Gastrocnemius medialis (tissue), 4 donors: ENCODE measurements around the gene OR2V2.
"Not testable (repeated sequence)": the region's sequence is repeated elsewhere in the genome, so short reads cannot be mapped to it uniquely, and the experiment has no call there.

Experiments
- POLR2A ChIP-seq, 2 donors: fragments of 450-650 bp; IDR thresholded peaks; one replicate each; pipeline ENCODE4 v1.6.1; 2017; ENCODE audit warnings: antibody characterized with exemption in 2 of 2, mild to moderate bottlenecking in 2 of 2, moderate library complexity in 2 of 2
- TF ChIP-seq, protein P1 (sequence below), 5 experiments: fragments of 450-650 bp in 3 of 5; fragments of 200-600 bp in 2 of 5; sonication (generic) in 2 of 5; IDR thresholded peaks in 4 of 5; conservative IDR thresholded peaks in 1 of 5; 1 replicate in 4 of 5; 2 replicates in 1 of 5; pipeline ENCODE4 v1.5.1; 2016 to 2019; ENCODE audit warnings: antibody characterized with exemption in 5 of 5, mild to moderate bottlenecking in 3 of 5, moderate library complexity in 3 of 5

DNA sequence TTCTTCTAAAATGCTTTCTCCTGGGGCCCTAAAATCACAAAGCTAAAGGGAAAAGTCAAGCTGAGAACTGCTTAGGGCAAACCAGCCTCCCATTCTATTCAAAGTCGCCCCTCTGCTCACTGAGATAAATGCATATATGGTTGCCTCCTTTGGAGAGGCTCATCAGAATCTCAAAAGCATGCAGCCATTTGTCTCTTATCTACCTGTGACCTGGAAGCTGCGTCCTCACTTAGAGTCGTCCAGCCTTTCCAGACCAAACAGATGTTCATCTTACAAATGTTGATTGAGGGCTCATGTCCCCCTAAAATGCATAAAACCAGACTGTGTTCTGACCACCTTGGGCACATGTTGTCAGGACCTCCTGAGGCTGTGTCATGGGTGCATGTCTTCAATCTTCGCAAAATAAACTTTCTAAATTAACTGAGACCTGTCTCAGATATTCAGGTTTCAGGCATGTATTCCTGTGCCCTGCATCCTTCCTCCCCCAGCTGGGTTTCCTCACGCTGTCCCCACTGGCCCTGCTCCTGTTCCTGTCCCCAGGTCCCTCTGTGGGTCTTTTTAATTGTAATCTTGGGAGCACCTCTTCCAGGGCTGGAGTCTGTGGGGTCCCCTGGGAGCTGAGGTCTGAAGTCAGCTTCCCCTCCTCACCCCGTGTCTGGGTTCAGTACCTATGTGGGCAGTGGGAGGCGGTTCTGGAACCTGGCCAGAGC, at the start of gene OR2V2:
- TF ChIP-seq, protein P1, sequence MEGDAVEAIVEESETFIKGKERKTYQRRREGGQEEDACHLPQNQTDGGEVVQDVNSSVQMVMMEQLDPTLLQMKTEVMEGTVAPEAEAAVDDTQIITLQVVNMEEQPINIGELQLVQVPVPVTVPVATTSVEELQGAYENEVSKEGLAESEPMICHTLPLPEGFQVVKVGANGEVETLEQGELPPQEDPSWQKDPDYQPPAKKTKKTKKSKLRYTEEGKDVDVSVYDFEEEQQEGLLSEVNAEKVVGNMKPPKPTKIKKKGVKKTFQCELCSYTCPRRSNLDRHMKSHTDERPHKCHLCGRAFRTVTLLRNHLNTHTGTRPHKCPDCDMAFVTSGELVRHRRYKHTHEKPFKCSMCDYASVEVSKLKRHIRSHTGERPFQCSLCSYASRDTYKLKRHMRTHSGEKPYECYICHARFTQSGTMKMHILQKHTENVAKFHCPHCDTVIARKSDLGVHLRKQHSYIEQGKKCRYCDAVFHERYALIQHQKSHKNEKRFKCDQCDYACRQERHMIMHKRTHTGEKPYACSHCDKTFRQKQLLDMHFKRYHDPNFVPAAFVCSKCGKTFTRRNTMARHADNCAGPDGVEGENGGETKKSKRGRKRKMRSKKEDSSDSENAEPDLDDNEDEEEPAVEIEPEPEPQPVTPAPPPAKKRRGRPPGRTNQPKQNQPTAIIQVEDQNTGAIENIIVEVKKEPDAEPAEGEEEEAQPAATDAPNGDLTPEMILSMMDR (IDR thresholded peaks at IDR 0.05 in 4 of 5, conservative IDR thresholded peaks at IDR 0.05 in 1 of 5) = not testable (repeated sequence)
- TF ChIP-seq POLR2A (IDR thresholded peaks at IDR 0.05) = not testable (repeated sequence)
